ENCODE measurements around the gene L2HGDH. TPM values are rescaled to one million over a fixed set of nuclear protein-coding genes. Genes with fewer than 3 reads are reported as not detected.

Gene L2HGDH
- total RNA-seq, 1 experiment from 2014 or later: 22.6 TPM

DNA sequence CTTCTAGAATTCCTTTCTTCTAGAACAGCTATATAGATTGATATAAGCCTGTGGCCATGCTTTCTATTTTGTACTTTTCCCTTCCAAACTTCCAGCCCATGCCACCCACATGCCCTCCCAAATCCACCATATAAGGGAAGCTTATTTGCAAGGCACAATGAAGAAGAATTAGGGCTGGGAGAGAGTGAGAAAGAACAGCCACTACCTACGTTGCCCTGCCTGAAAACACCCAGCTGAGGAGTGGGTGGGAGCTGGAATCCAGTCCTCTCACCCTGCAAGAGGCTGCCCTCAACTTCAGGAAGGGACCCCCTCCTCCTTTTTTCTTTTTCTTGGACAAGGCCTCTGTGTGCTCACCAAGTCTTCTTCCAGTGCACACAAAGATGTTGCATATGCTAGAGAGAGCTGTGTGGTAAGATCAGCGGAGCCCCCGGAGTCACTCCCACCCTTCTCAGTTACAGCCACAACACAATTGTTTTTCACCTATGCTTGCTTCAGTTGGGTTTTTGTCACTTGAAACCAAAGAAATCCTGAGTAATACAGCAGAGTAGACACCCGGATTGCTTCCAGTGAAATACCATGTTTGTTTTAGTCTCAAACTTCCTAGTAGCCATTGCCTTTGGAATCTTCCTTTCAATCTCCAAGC, 45.8 kb upstream of the L2HGDH start:
- Histone ChIP-seq H3K23ac (ENCODE audit: insufficient read length, low read depth, low read length) (no peak overlapping the region), H2BK12ac (ENCODE audit: insufficient read length, low read depth, low read length) (no peak overlapping the region), H3T11ph (ENCODE audit: low read length) (no peak overlapping the region), H4K20me1 (ENCODE audit: control insufficient read depth, insufficient read depth, insufficient read length) (no peaks in the 10 kb centered on the region), H4K8ac (replicated peaks; ENCODE audit: insufficient read length, low read depth, low read length) (no peak overlapping the region), H3K27ac (ENCODE audit: insufficient read length, low read depth, low read length) (no peak overlapping the region), H3K4me1 (ENCODE audit: insufficient read depth, low read length) (no peaks in the 10 kb centered on the region), H3K27me3 (ENCODE audit: insufficient read depth, low read length) (no peaks in the 10 kb centered on the region), H2BK120ac (ENCODE audit: low read depth, low read length, poor library complexity, severe bottlenecking) (no peak overlapping the region), H4K91ac (ENCODE audit: insufficient read length, low read depth, low read length) (no peak overlapping the region), H3K79me2 (ENCODE audit: insufficient read depth, low read length) (no peaks in the 10 kb centered on the region), H2AK5ac (ENCODE audit: insufficient read length, low read length) (no peak overlapping the region), H3K18ac (ENCODE audit: insufficient read length, low read depth, low read length) (no peak overlapping the region), H2AFZ (ENCODE audit: low read length) (no peak overlapping the region), H3K9ac (ENCODE audit: extremely low read depth, insufficient read length, low read length) (no peak overlapping the region), H3K9me3 (ENCODE audit: control insufficient read depth, low read depth, low read length) (no peaks in the 10 kb centered on the region), H3K4ac (ENCODE audit: low read depth, low read length) (no peak overlapping the region), H4K5ac (ENCODE audit: insufficient read length, low read depth, low read length) (no peak overlapping the region), H3K23me2 (ENCODE audit: insufficient read length, low read depth, low read length, poor library complexity, severe bottlenecking) (no peaks in the 10 kb centered on the region), H2BK15ac (ENCODE audit: low read depth, low read length) (no peak overlapping the region), H3K79me1 (ENCODE audit: insufficient read depth, low read depth, low read length, poor library complexity, severe bottlenecking) (no peaks in the 10 kb centered on the region), H3K56ac (ENCODE audit: insufficient read length, low read depth, low read length) (no peak overlapping the region), H2BK5ac (ENCODE audit: insufficient read length, low read length) (no peak overlapping the region), H3K14ac (ENCODE audit: insufficient read depth, low read length) (no peak overlapping the region; the same call in 1 of the 2 replicates), H2BK20ac (ENCODE audit: low read depth, low read length, poor library complexity, severe bottlenecking) (no peak overlapping the region), H3K4me2 (ENCODE audit: insufficient read depth, insufficient read length, low read length) (no peak overlapping the region)
- Mint-ChIP-seq H3K9me3 (no peaks in the 10 kb centered on the region), H3K4me1 (peaks cover 12 to 13% of the 10 kb centered on the region in 2 experiments; a peak in 3 of 4 replicates), H3K27ac (no peak overlapping the region; a peak in 1 of 7 replicates), H3K36me3 (ENCODE audit: insufficient read depth in 1 of 3, low read depth in 3 of 3) (no peaks in the 10 kb centered on the region), H3K4me3 (no peak overlapping the region), H3K27me3 (ENCODE audit: low read depth) (no peaks in the 10 kb centered on the region)
- no peak for DNase-seq
- TF ChIP-seq, protein P1, sequence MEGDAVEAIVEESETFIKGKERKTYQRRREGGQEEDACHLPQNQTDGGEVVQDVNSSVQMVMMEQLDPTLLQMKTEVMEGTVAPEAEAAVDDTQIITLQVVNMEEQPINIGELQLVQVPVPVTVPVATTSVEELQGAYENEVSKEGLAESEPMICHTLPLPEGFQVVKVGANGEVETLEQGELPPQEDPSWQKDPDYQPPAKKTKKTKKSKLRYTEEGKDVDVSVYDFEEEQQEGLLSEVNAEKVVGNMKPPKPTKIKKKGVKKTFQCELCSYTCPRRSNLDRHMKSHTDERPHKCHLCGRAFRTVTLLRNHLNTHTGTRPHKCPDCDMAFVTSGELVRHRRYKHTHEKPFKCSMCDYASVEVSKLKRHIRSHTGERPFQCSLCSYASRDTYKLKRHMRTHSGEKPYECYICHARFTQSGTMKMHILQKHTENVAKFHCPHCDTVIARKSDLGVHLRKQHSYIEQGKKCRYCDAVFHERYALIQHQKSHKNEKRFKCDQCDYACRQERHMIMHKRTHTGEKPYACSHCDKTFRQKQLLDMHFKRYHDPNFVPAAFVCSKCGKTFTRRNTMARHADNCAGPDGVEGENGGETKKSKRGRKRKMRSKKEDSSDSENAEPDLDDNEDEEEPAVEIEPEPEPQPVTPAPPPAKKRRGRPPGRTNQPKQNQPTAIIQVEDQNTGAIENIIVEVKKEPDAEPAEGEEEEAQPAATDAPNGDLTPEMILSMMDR (conservative IDR thresholded peaks at IDR 0.05): no peak
- no CpG with 5 or more reads among the region's 4 CpGs for WGBS (ENCODE audit: extremely low coverage, insufficient read length, low lambda C conversion rate)

Data from H9 (cell line).